Activated naive CD8-positive, alpha-beta T cell treated with anti-CD3 and anti-CD28 coated beads, Interleukin-2, amount 50 U/mL, for 16 hours (primary cell): ENCODE data around the gene PIP4K2C.
"Not testable (repeated sequence)": the region's sequence is repeated elsewhere in the genome, so short reads cannot be mapped to it uniquely, and the experiment has no call there.

Source experiments
- DNase-seq: peaks from one replicate; pipeline ENCODE4 v3.0.0-alpha.2; 2020; ENCODE audit warnings: low read depth, low spot score

Gene PIP4K2C

DNA sequence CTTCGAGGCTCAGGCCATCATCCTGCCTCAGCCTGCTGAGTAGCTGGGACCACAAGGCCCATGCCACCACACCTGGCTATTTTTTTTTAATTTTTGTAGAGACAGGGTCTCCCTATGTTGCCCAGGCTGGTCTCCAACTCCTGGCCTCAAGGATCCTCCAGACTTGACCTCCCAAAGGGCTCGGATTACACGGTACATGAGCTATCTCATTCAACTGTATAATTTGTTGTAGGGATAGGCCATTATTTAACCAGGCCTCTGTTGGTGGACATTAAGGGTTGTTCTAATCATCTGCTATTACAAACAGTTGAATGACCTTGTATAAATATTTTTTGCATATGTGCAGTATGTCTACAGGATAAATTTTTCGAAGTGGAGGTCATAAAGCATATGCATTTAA lies 32.1 kb upstream of the PIP4K2C start:
- no peak for DNase-seq

DNA sequence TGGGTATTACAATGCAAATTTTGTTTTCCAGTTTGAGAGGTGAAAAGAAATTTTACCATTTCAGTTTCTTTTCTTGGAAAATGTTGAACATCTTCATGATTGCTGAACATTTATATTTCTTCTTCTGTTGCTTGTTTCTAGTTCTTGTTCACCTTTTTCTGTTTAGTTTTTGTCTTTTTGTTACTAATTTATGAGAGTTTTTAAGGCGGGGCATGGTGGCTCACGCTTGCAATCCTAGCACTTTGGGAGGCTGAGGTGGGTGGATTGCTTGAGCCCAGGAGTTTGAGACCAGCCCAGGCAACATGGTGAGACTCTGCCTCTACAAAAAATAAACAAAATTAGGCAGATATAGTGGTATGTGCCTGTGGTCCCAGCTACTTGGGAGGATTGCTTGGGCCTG lies 30.5 kb upstream of the PIP4K2C start:
- no peak for DNase-seq

DNA sequence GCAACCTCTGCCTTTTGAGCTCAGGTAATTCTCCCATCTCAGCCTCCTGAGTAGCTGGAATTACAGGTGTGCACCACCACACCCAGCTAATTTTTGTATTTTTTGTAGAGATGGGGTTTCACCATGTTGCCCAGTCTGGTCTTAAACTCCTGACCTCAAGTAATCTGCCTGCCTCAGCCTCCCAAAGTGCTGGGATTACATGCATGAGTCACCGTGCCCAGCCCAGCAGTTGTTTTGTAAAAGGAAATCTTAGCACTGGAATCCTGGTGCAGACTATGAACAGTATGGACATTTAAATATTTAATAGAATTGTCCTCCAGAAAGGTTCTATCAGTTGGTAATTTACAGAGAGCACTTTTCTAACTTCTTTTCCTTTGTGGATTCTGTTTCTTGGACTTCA lies 29.9 kb upstream of the PIP4K2C start:
- DNase-seq = not testable (repeated sequence)

DNA sequence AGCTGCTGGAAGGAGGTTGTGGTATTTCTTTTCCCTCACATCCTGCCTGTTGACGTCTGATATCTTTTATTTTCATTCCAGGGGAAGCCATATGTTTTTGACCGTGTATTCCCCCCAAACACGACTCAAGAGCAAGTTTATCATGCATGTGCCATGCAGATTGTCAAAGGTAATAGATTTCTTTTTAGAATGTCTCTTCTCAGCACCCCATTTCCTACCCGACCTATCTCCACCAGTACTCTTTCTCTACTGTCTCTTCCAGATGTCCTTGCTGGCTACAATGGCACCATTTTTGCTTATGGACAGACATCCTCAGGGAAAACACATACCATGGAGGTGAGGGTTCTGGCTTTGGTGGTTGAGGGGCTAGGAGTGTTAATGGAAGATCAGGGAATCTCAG lies 27.6 kb upstream of the PIP4K2C start:
- DNase-seq = no peak

DNA sequence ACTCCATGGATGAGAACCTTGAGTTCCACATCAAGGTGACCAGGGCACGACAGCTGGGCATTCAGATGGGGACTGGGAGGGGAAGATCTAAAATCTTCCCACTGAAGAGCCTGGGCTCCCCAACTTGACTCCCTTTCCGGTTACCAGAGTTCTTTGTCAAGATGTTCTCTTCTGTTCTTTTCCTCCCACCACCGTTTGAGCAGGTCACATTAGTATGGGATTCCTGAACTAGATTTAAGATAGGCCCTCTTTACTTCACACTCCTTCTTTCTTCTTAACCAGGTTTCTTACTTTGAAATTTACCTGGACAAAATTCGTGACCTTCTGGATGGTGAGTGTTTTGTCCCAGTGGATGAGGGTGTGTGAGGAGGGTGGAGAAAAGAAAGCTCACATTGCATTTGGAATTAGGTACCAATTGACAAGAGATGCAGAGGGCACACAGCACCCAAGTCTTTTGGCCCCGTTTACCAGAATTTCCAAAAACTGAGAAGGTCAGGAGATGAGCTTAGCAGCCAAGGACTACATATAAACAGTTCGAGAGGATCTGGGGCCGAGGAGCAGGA lies 26.7 kb upstream of the PIP4K2C start:
- no peak for DNase-seq

DNA sequence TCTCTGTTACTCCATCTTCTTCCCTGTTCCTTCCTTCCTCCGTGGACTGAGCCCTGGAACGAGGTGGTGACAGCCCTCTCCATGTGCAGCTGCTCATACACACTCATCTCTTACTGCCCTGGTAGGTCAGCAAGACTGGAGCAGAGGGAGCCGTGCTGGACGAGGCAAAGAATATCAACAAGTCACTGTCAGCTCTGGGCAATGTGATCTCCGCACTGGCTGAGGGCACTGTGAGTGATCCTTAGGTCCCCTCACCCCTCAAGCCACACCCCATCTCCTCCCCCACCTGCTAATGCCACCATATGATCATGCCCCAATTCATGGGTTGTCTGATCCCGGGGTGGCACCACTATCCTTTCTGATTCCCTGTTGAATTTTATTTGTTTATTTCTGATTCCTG lies 22.2 kb upstream of the PIP4K2C start:
- no peak for DNase-seq

DNA sequence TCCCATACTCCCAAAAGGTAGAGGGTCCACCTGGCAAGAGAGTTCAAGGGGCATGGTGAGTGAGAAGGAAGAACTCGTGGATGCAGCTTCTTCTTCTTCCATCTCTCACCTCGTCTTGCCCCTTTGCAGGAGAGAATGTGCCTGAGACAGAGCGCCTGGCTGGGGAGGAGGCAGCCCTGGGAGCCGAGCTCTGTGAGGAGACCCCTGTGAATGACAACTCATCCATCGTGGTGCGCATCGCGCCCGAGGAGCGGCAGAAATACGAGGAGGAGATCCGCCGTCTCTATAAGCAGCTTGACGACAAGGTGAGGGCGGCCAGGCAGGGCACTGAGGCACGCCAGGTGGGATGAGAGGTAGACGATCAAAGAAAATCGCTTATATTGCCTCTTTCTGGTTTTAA lies 21.1 kb upstream of the PIP4K2C start:
- DNase-seq = no peak

DNA sequence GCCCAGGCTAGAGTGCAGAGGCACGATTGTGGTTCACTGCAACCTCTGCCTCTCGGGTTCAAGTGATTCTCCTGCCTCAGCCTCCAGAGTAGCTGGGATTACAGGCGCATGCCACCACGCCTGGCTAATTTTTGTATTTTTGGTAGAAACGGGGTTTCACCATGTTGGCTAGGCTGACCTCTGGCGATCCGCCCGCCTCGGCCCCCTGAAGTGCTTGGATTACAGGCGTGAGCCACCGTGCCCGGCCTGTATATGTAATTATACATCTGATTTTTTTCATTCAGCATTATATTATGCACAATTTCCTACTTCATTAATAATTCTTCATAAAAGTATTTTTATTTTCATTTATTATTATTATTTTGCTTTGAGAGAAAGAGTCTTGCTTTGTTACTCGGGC lies 20.6 kb upstream of the PIP4K2C start:
- DNase-seq = not testable (repeated sequence)

DNA sequence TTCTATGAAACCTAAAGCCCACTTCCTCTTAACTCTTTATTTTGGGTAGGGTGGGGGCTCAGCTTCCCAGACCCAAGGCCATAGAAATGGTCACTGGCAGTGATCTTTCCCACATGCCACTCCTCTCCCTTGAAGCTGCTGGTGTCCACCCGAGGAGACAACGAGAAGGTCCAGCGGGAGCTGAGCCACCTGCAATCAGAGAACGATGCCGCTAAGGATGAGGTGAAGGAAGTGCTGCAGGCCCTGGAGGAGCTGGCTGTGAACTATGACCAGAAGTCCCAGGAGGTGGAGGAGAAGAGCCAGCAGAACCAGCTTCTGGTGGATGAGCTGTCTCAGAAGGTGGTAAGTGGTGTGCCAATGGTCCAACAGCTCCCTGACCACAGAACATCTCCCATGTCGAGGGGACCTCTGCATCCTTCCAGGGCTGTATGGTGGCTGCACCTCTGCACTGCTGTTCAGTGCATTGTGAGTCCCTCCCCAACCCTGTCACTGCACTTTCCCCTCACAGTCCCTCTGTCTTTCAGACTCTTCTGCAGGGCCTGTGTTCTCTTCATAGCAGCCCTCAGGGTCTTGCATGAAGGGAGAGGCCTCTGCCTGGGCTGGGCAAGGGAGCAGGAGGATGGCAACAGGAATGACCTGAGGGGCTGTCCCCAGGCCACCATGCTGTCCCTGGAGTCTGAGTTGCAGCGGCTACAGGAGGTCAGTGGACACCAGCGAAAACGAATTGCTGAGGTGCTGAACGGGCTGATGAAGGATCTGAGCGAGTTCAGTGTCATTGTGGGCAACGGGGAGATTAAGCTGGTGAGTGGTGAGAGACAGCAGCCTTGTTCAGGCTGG lies 18.8 kb upstream of the PIP4K2C start:
- no peak for DNase-seq

DNA sequence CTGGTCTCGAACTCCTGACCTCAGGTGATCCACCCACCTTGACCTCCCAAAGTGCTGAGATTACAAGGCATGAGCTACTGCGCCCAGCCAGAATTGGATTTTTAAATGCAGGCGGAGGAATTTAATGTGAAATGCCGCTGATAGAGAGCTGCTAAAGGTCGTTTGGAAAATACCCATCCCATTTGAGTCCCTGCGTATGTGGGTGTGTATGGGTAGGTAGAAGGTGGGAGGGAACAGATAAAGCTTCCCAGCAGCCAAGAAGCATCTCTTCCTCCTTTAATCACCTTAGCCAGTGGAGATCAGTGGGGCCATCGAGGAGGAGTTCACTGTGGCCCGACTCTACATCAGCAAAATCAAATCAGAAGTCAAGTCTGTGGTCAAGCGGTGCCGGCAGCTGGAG lies 16.2 kb upstream of the PIP4K2C start:
- DNase-seq = no peak

DNA sequence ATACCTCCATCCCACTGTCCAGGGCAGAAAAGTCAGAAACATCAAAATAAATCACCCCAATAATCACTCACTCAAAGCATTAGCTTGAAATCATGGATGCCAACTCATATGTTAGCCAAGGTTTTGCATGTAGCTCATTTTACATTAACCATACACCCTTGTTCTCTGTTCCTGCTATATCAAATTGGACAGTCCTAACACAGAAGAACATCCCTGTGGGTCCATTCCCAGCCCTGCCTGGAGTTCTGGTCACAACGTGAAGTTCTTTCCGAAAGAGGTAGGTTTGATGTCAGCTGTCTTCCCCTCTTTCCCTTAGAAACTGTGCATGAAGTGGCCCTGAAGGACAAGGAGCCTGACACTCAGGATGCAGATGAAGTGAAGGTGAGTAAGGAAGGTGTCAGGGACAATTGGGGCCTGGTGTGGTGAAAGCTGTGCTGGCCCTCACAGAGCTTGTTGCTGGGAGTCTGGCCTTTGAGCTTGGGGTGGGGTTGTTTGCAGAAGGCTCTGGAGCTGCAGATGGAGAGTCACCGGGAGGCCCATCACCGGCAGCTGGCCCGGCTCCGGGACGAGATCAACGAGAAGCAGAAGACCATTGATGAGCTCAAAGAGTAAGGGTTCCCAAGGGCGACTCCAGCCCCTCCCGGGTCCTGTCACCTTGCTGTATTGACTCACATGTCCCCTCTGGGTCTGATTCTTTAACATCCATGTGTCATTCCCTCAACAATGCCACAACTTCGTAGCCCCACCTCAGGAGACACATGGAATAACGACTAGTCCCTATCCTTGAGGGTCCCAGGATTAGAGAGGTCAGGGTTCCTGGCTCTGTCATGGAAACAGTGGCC lies 15.0 kb upstream of the PIP4K2C start:
- DNase-seq = no peak

DNA sequence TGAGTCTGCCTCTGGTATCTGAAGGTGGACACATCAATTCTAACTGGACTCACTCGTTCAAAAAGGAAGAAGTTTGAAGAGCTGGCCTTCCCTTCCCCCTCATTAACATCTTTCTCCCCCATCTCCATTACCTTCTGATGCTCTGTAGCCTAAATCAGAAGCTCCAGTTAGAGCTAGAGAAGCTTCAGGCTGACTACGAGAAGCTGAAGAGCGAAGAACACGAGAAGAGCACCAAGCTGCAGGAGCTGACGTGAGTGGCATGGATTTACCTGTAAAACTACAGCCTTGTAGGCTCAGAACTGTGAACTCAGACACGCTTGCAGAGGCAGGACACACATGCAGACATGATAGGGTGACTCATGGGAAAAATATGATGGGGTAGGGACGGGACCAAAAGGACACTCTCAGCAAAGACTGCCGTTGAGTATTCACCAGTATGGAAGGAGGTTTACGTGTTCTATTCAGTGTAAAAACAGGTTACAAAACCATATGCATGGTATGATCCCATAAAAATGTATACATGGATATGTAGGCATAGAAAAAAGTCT lies 14.3 kb upstream of the PIP4K2C start:
- DNase-seq = no peak

DNA sequence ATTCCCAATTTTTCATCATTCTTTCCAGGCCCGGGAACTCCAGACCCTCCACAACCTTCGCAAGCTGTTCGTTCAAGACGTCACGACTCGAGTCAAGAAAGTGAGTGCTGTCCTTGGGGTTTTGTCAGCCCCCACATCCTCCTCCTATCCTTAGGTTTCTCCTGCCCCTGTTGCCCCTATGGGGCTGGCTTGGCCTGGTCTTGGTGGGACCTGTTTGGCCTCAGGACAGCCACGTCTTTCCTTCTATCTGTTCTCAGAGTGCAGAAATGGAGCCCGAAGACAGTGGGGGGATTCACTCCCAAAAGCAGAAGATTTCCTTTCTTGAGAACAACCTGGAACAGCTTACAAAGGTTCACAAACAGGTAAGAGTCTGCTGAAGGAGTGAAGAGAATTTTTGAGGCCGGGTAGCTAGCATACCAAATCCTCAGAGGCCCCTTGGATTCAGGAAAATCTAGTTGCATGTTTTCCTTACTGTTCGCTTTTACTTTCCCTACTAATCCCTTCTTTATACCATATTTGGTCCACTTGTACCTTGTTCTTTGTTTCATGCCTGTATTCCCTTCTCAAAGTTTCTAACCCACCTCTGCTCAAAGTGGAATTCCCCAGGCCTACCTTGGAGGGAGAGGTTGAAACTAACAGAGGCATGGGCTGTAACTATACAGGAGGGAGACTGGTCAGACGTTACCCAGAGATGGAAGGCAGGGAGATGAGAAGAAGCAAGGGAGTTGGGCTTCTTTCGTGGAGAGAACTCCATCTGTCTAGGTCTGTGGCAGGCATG lies 12.8 kb upstream of the PIP4K2C start:
- DNase-seq = no peak

DNA sequence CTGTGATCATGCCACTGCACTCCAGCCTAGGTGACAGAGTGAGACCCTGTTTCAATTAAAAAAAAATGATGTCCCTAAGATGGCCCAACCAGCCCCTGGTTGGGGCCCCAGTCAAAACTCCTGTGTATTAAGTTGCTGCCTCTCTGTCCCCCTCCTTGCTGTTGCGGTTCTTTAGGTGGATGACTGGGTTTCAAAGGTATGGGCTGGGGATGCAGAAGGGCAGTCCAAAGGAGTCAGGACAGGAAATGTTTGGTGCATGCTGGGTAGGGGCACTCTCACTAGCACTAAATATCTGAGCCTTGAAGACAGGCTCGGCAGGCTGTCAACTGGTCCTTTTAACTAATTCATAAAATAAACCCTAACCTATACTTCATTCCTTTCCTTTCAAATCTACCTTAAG lies 12.0 kb upstream of the PIP4K2C start:
- no peak for DNase-seq

DNA sequence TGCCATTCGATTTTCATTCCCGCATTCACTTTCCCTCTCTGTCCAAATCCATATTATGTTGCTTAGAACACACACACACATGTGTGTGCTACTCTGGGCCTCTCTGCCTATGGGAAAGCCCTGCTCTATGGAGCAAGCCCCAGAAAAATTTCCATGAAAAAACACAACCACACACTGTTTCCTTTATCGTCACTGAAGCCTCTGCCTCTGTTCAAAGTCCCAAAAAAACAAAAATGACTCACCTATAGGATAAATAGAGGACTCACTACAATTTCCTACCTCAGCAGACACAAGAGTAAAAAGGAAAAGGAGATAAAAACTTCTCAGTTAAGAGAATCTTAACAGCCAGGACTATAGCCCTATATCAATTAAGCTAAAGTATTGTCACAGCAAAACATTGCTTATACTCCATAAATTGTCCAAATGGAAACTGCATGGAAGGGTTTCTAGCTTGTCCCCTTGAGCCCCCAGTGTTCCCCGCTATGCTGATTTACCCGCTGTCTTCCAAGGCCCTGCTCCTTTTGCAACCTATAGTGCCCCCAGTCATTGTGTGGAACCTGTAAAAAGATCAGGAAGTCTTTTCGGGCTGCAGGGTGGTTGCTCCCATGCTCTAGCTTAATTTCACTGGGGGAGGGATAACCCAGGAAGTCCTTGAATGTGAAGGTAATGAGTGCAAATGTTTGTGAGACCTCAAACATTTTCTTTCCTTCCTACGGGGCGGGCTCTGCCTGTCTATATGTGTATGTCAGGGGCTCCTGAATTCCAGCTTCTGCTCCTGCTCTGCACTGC lies 11.1 kb upstream of the PIP4K2C start:
- DNase-seq = no peak

DNA sequence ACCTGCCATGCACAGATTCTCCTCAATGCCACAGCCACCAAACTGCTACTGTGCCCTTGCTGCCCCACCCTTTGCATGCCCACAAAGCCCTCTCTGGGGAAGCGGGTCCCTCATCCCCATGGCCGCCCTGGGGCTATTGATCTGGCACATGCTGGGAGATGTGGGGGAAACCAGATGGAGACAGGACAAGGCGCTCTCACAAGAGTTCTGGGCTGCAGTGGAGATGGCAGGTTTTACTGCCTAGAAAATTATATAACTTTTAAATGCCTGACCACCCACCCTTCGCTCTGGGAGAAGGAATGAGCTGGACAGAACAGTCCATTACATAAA lies 10.6 kb upstream of the PIP4K2C start:
- no peak for DNase-seq

DNA sequence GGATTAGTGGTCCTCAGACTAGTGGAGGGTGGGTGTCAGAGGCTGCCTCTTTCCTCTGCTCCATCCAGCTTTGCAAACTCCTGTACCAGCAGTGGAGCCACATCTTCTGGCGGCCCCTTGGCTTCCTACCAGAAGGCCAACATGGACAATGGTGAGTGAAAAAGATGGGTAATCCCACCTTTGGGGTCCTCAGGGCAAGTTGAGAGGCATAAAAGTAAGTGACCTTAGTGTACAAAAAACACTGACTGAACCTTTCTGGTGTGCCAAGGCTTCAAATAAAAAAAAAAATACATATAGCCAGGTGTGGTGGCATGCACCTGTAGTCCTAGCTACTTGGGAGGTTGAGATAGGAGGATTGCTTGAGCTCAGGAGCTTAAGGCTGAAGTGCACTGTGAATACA lies 9.2 kb upstream of the PIP4K2C start:
- no peak for DNase-seq

DNA sequence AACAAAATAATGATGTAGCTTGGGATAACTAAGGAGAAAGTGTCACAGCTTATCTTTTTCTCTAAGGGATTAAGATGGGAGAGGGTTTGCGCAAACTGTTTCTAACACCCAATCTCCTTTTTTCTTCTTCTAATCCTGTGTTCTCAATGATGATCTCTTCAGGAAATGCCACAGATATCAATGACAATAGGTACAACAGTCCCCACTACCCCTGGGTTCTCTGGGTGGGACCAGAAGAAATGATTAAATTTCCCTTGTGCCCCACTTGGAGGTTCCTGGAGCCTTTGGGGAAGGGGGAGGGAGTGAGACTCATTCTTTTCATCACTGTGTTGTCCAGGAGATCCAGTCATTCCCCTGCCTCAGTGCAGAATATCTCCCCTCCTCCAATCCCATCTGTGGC lies 8.6 kb upstream of the PIP4K2C start:
- DNase-seq = no peak

DNA sequence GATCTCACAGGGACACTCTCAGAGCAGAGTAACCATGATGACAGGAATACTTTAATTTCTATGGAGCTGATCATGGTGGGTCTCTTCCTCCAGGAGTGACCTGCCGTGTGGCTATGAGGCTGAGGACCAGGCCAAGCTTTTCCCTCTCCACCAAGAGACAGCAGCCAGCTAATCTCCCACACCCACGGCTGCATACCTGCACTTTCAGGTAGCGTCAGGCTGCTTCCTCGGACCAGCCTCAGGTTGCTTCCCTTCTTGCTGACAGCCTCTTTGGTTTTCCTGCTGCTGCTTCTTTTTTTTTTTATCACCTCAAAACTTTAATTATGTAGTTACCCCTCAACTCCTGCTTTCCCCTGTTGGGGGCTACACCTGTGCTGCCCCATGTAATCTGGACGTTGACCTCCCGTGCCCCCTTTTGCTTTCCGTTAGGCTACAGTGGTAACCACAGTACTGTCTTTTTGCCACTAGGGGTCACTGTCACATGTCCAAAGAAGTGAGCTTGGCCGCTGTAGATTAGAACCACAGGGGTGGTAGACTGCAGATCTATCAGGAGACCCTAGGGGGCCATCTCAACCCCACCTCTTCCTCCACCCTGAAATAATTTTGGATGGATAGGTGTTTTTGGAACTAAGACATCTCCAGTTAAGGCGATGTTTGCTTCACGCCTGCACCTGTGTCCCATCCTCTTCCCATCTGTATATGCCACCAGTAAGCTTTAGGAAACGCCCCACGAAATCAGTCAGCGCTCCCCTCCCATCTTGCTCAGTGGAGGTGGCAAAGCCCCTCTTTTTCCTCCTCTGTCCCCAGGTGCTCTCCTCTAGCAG lies 7.8 kb upstream of the PIP4K2C start:
- peak; percentile 55 for DNase-seq

DNA sequence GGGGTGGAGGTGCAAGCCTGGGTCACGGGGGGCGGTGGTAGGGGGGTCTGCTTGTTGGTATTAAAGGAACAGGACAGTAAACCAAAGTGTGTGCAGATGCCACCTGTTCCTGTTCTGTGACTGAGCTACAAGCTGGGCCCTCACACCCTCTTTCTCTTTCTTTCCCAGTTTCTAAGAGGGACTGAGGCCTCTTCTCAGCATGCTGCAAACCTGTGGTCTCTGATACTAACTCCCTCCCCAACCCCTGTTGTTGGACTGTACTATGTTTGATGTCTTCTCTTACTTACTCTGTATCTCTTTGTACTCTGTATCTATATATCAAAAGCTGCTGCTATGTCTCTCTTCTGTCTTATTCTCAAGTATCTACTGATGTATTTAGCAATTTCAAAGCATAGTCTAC lies 6.9 kb upstream of the PIP4K2C start:
- DNase-seq = no peak
